GM12878 (cell line): ENCODE data around the gene LTBP4. TPM values are rescaled to one million over a fixed set of nuclear protein-coding genes. Genes with fewer than 3 reads are reported as not detected.

Source experiments
- ATAC-seq: fragments of 200-7000 bp; cut with Tn5 transposase; 3 replicates; pipeline ENCODE4 v1.9.1; 2020; ENCODE audit warnings: mild to moderate bottlenecking, moderate library complexity
- BruUV-seq: library from RNA; stranded (reverse); fragments of 400-500 nt; replicated peaks from 2 replicates; lab custom pipeline; 2021; lab: Mats Ljungman, UMichigan
- CTCF ChIA-PET: fragments of 300-600 bp; sonication (Branson Sonifier 250); formaldehyde crosslinking; extraction: SDS; loops from one replicate; lab custom pipeline; 2021; ENCODE audit warnings: inconsistent platforms; lab: Yijun Ruan, JAX
- POLR2A ChIA-PET: fragments of 350-600 bp; formaldehyde crosslinking; extraction: SDS; loops from one replicate; lab custom pipeline; 2021; ENCODE audit warnings: inconsistent platforms; lab: Charles Lee
- RAD21 ChIA-PET: fragments of 300-600 bp; sonication (Branson Sonifier 250); formaldehyde crosslinking; loops from one replicate; lab custom pipeline; 2023; ENCODE audit warnings: antibody characterized with exemption; ENCODE audit not compliant: unreplicated experiment; lab: Charles Lee
- SMC1A ChIA-PET: fragments of 300-600 bp; sonication (Branson Sonifier 250); formaldehyde crosslinking; loops from one replicate; lab custom pipeline; 2023; ENCODE audit not compliant: unreplicated experiment, uncharacterized antibody; lab: Charles Lee
- DNase-seq: peaks from one replicate; pipeline ENCODE4 v3.0.0-alpha.2; 2011; ENCODE audit warnings: low read depth, low spot score
- FAIRE-seq: peaks from 3 replicates; lab custom pipeline; 2011; peaks lifted over from hg19 to GRCh38; lab: Jason Lieb, UNC
- H2AFZ ChIP-seq: 2 replicates; pipeline ENCODE4 v1.6.0; 2011; ENCODE audit warnings: low read depth, low read length, control low read depth; ENCODE audit not compliant: control insufficient read depth
- H3K27ac ChIP-seq: 2 replicates; pipeline ENCODE4 v1.5.1; 2011; ENCODE audit warnings: control low read depth; ENCODE audit not compliant: control insufficient read depth, insufficient read depth
- H3K27me3 ChIP-seq, 2 experiments: replicated peaks in 1 of 2; 2 replicates each; pipeline versions ENCODE4 v1.6.0 to v1.6.1; 2011; ENCODE audit warnings: low read length in 1 of 2; ENCODE audit not compliant: control insufficient read depth in 2 of 2, insufficient read depth in 2 of 2
- H3K36me3 ChIP-seq, 2 experiments: 2 replicates each; pipeline ENCODE4 v1.5.1; 2011; ENCODE audit warnings: low read length in 1 of 2; ENCODE audit not compliant: control insufficient read depth in 2 of 2, insufficient read depth in 2 of 2
- H3K4me1 ChIP-seq: 2 replicates; pipeline ENCODE4 v1.6.1; 2011; ENCODE audit warnings: mild to moderate bottlenecking, low read length, moderate library complexity, mixed read lengths; ENCODE audit not compliant: control insufficient read depth, insufficient read depth
- H3K4me2 ChIP-seq: 2 replicates; pipeline ENCODE4 v1.6.0; 2011; ENCODE audit warnings: control low read depth; ENCODE audit not compliant: control insufficient read depth, insufficient read depth
- H3K4me3 ChIP-seq: fragments of 200-600 bp; sonication (generic); 2 replicates; pipeline ENCODE4 v1.5.1; 2016
- H3K79me2 ChIP-seq: 2 replicates; pipeline ENCODE4 v1.6.0; 2011; ENCODE audit warnings: low read length; ENCODE audit not compliant: control insufficient read depth, insufficient read depth
- H3K9ac ChIP-seq: 2 replicates; pipeline ENCODE4 v1.8.0; 2011; ENCODE audit warnings: low read length, control low read depth, mixed read lengths; ENCODE audit not compliant: control insufficient read depth, insufficient read depth
- H3K9me3 ChIP-seq: replicated peaks from 3 replicates; pipeline ENCODE4 v1.5.1; 2011; ENCODE audit warnings: mild to moderate bottlenecking, low read length; ENCODE audit not compliant: control insufficient read depth, insufficient read depth
- H4K20me1 ChIP-seq: 2 replicates; pipeline ENCODE4 v1.6.0; 2011; ENCODE audit not compliant: control insufficient read depth, insufficient read depth
- CHD2 ChIP-seq: IDR thresholded peaks from 2 replicates; pipeline ENCODE4 v1.6.1; 2011; ENCODE audit warnings: low read depth, low read length, improper control_type of control experiment, borderline replicate concordance
- ETV6 ChIP-seq, 2 experiments: fragments of 450-650 bp in 1 of 2; IDR thresholded peaks in 1 of 2; conservative IDR thresholded peaks in 1 of 2; 2 replicates each; pipeline ENCODE4 v1.6.1; 2014; ENCODE audit warnings: antibody characterized with exemption in 1 of 2, borderline replicate concordance in 1 of 2, low read depth in 1 of 2, mild to moderate bottlenecking in 1 of 2, moderate library complexity in 1 of 2
- GABPA ChIP-seq: IDR thresholded peaks from 2 replicates; pipeline ENCODE4 v1.6.1; 2014; ENCODE audit warnings: antibody characterized with exemption, low read depth, mild to moderate bottlenecking, inconsistent platforms
- KAT2A ChIP-seq: conservative IDR thresholded peaks from 2 replicates; pipeline ENCODE4 v1.6.1; 2011; ENCODE audit warnings: low read depth, low read length; ENCODE audit not compliant: control insufficient read depth
- NFXL1 ChIP-seq: fragments of 450-650 bp; IDR thresholded peaks from 2 replicates; pipeline ENCODE4 v1.6.1; 2017; ENCODE audit warnings: antibody characterized with exemption, mild to moderate bottlenecking, borderline replicate concordance
- NRF1 ChIP-seq: conservative IDR thresholded peaks from 2 replicates; pipeline ENCODE4 v1.6.1; 2011; ENCODE audit warnings: mild to moderate bottlenecking, low read depth, low read length, improper control_type of control experiment
- PAX8 ChIP-seq: fragments of 450-650 bp; IDR thresholded peaks from 2 replicates; pipeline ENCODE4 v1.6.1; 2017; ENCODE audit warnings: mild to moderate bottlenecking, moderate library complexity
- POLR2AphosphoS2 ChIP-seq: IDR thresholded peaks from 2 replicates; pipeline ENCODE4 v1.6.1; 2011; ENCODE audit warnings: low read depth, mild to moderate bottlenecking, low read length, improper control_type of control experiment, moderate library complexity
- POU2F2 ChIP-seq: IDR thresholded peaks from 3 replicates; pipeline ENCODE4 v1.6.1; 2011; ENCODE audit warnings: low read depth, mild to moderate bottlenecking, low read length, borderline replicate concordance
- SP1 ChIP-seq: IDR thresholded peaks from one replicate; pipeline ENCODE4 v1.6.1; 2011; ENCODE audit warnings: low read depth, low read length
- SREBF2 ChIP-seq: IDR thresholded peaks from 2 replicates; pipeline ENCODE4 v1.6.1; 2012; ENCODE audit warnings: mild to moderate bottlenecking, low read length
- SRF ChIP-seq, 2 experiments: IDR thresholded peaks; 2 replicates each; pipeline ENCODE4 v1.6.1; 2011; ENCODE audit warnings: low read depth in 2 of 2, low read length in 2 of 2, mild to moderate bottlenecking in 1 of 2, moderate library complexity in 1 of 2
- TCF12 ChIP-seq: IDR thresholded peaks from 2 replicates; pipeline ENCODE4 v1.6.1; 2011; ENCODE audit warnings: low read depth, mild to moderate bottlenecking, low read length
- WGBS: methylation state at CpG from one replicate; pipeline ENCODE4 v1.1.6; 2016; ENCODE audit warnings: low lambda C conversion rate; ENCODE audit not compliant: insufficient replicate concordance, insufficient coverage; ENCODE audit errors: missing lambda C conversion rate; 5-methylcytosine and 5-hydroxymethylcytosine counted together
- in situ Hi-C: fragments of 300-500 bp; cut with MboI; formaldehyde crosslinking; loops from 9 replicates; pipeline ENCODE4 v1.14.3; 2018; ENCODE audit warnings: mixed read lengths
- intact Hi-C: fragments of 100-400 bp; cut with micrococcal nuclease; formaldehyde crosslinking; loops from one replicate; pipeline ENCODE4 v1.14.2; 2022; ENCODE audit not compliant: unreplicated experiment
- polyA plus RNA-seq, 11 experiments: library from polyadenylated mRNA; depleted of rRNA in 4 of 11; unstranded in 6 of 11; stranded (reverse) in 5 of 11; fragments of >200 nt; fragmentation: Nextera tagmentation in 4 of 11; fragmentation: Illumina TruSeq in 1 of 11; extraction: Ambion mirVana in 4 of 11; extraction: Trizol in 1 of 11; gene quantifications; 1 replicate in 1 of 11; 2 replicates in 10 of 11; pipeline versions ENCODE4 v1.2.1 to v1.2.3, GENCODE V29; 2011 to 2016; ENCODE audit warnings: inconsistent platforms in 2 of 11, missing spikeins in 2 of 11, low read depth in 1 of 11
- total RNA-seq, 4 experiments: library from RNA; depleted of rRNA in 3 of 4; stranded (reverse); fragments of >200 nt in 3 of 4; fragmentation: Illumina TruSeq in 1 of 4; extraction: Trizol in 1 of 4; gene quantifications; 2 replicates each; pipeline versions ENCODE4 v1.2.1 to v1.2.3, GENCODE V29; 2013 to 2021

The LTBP4 gene
- total and polyA plus RNA-seq, 10 of the 15 experiments (the other 5 are each of a cell fraction or from before 2014, with no cell fraction given), result 0.09 to 34.6 (median 8.5) TPM; not detected in 1

GRCh38 chr19:40621966-40622772 lies 21.0 kb downstream of the LTBP4 start:
- ChIA-PET RAD21 (interaction anchor here (0.8 kb wide), 1 partner anchor 13 kb away, joined by 3 read pairs; no protein-coding TSS in a partner anchor), SMC1A (interaction anchor here (1.3 to 2.2 kb wide), 3 partner anchors 13 to 319 kb away, joined by 4 to 6 read pairs (median 4); no protein-coding TSS in a partner anchor), POLR2A (interaction anchor here (0.6 kb wide), 1 partner anchor 134 kb away, joined by 3 read pairs; no protein-coding TSS in a partner anchor), CTCF (no interaction called here)
- H3K4me3 ChIP-seq, result no peak overlapping the region
- H3K4me1 ChIP-seq, result peaks cover 7% of the 10 kb centered on the region; the same call in 1 of the 2 replicates
- in situ Hi-C loops (no loop called here), intact Hi-C loops (no loop called here)
- BruUV-seq, result no TSS peak
- no peaks in the 10 kb centered on the region for H3K79me2 ChIP-seq
- WGBS, result 84% methylated on average over 24 of the region's 24 CpGs
- ATAC-seq (no peak), FAIRE-seq (no peak), DNase-seq (no peak)
- TF ChIP-seq PAX8, result no peak
- TF ChIP-seq NFXL1, result no peak
- TF ChIP-seq POLR2AphosphoS2, result no peak
- no peak for TF ChIP-seq CHD2
- H3K27ac ChIP-seq, result no peak overlapping the region
- no peaks in the 10 kb centered on the region for H4K20me1 ChIP-seq
- H3K9ac ChIP-seq, result no peak overlapping the region
- H3K4me2 ChIP-seq, result no peak overlapping the region
- H2AFZ ChIP-seq, result no peak overlapping the region
- no peaks in the 10 kb centered on the region; a peak in 1 of 4 replicates for H3K36me3 ChIP-seq
- no peaks in the 10 kb centered on the region; the same call in 2 of the 3 replicates for H3K9me3 ChIP-seq
- no peaks in the 10 kb centered on the region for H3K27me3 ChIP-seq

GRCh38 chr19:40622773-40623075 lies 21.6 kb downstream of the LTBP4 start:
- no peaks in the 10 kb centered on the region; a peak in 1 of 4 replicates for H3K36me3 ChIP-seq
- POLR2A ChIA-PET, result interaction anchor here (0.6 kb wide), 1 partner anchor 134 kb away, joined by 3 read pairs; no protein-coding TSS in a partner anchor

More at GRCh38 chr19:40622773-40623075, 21.6 kb downstream of the LTBP4 start:
- no peak for FAIRE-seq
- no peak for ATAC-seq
- no peak for DNase-seq
- Histone ChIP-seq H3K9me3 (no peaks in the 10 kb centered on the region; the same call in 2 of the 3 replicates), H3K79me2 (no peaks in the 10 kb centered on the region), H3K4me3 (no peak overlapping the region), H4K20me1 (no peaks in the 10 kb centered on the region), H2AFZ (no peak overlapping the region), H3K4me1 (peaks cover 7% of the 10 kb centered on the region; the same call in 1 of the 2 replicates), H3K27ac (no peak overlapping the region), H3K27me3 (no peaks in the 10 kb centered on the region), H3K9ac (no peak overlapping the region), H3K4me2 (no peak overlapping the region)
- no peak for TF ChIP-seq SP1
- no peak for TF ChIP-seq NRF1
- no peak for TF ChIP-seq POU2F2
- no peak for TF ChIP-seq SREBF2
- TF ChIP-seq GABPA, result no peak
- no peak for TF ChIP-seq TCF12
- TF ChIP-seq KAT2A, result no peak
- no peak for TF ChIP-seq ETV6 (conservative IDR thresholded peaks at IDR 0.05 in 1 of 2, IDR thresholded peaks at IDR 0.05 in 1 of 2; ENCODE audit: borderline replicate concordance in 1 of 2, low read depth in 1 of 2)
- no peak for TF ChIP-seq SRF (IDR thresholded peaks at IDR 0.05; ENCODE audit: low read depth in 2 of 2, low read length in 2 of 2)
- WGBS, result 96% methylated on average over 5 of the region's 7 CpGs
- in situ Hi-C loops, result no loop called here
- intact Hi-C loops, result no loop called here
- BruUV-seq, result no TSS peak
- ChIA-PET CTCF (no interaction called here), RAD21 (no interaction called here), SMC1A (interaction anchor here (1.3 kb wide), 1 partner anchor 319 kb away, joined by 4 read pairs; no protein-coding TSS in a partner anchor)
